GM18873 (cell line): Measurements from ENCODE around the gene BNIP5.

Experiments used
- ATAC-seq: cut with Tn5 transposase; IDR thresholded peaks from one replicate; pipeline ENCODE4 v1.9.1; 2021; ENCODE audit warnings: mild to moderate bottlenecking, moderate library complexity, moderate number of reproducible peaks; ENCODE audit not compliant: unreplicated experiment, low FRiP score

The BNIP5 gene

DNA sequence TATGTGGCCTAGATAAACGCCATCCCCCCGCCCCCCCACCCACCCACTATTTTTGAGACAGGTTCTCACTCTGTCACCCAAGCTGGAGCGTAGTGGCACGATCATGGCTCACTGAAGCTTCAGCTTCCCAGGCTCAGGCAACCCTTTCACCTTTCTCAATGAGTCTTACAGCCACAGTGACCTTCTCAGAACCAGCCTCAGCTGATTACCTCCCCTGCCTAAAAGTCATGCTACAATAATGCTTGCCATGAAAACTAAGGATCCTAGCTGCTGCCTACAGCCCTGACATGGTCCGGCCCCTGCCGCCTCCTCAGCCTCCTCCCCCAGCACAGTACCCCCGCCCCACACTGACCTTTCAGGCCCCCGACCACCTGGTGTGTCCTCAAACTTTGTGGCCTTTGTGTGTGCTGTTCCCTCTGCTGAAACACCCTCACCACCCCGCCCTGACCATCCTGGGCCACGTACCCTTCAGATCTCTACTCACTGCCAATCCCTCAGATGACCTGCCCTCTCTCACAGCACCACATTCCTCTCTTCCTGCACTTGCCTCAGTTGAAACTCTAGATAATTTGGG, 35.5 kb downstream of the BNIP5 start:
- ATAC-seq = no peak

DNA sequence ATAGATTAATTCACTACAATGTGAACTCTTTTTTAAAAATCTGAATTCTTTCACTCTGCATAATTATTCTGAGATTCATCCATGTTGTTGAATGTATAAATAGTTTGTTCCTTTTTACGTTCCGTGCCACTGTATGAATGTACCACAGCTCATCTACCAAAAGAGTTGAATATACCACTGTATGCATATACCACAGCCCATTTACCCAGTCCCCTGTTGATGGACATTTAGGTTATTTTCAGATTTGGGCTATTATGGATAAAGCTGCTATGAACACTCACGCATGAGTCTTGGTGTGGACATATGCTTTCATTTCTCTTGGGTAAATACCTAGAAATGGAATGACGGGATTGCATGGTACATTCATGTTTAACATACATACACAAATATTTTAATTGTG, 38.7 kb downstream of the BNIP5 start:
- ATAC-seq = no peak

- no peak for ATAC-seq
Measured at GRCh38 chr6:36297511-36297910, 39.2 kb downstream of the BNIP5 start.

DNA sequence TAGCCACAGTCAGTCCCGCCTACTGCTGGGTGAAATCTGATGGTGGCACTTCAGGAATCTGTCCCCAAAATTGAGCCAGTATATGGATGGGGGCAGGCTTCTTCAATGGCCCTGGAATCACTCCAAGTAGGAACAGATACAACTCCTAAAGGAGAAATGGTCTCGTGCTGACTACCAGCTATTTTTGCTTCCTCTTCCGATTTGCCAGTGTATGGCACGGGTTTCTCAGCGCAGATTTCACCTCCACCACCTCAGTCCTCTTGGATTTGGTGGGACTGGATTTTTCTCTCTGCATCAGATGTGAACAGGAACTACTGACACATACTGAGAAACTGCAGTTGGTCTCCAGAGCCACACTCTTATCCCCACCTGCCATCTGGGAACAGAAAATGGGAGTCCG, 39.6 kb downstream of the BNIP5 start:
- no peak for ATAC-seq

DNA sequence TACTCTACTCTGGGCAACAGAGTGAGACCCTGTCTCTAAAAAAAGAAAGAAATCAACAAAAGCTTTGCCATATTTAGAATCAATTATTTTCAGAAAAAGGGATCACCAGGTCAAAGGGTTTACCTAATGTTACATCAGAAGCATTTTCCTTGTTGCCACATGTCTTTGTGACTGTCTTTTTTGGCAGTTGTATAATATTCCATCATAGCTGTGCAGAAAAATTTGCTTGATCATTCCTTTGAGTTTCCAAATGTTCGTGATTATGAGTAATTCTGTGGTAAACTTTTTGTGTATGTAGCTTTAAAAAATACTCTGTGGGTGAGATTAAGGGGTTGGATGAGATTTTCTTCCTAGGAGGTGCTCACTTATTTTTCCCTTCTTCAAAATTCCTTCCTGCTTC, 40.4 kb downstream of the BNIP5 start:
- no peak for ATAC-seq

- no peak for ATAC-seq
Measured at GRCh38 chr6:36292170-36292569, 44.5 kb downstream of the BNIP5 start.

GRCh38 chr6:36290668-36291620, 45.7 kb downstream of the BNIP5 start:
- no peak for ATAC-seq

GRCh38 chr6:36289281-36289878, 47.3 kb downstream of the BNIP5 start:
- no peak for ATAC-seq

DNA sequence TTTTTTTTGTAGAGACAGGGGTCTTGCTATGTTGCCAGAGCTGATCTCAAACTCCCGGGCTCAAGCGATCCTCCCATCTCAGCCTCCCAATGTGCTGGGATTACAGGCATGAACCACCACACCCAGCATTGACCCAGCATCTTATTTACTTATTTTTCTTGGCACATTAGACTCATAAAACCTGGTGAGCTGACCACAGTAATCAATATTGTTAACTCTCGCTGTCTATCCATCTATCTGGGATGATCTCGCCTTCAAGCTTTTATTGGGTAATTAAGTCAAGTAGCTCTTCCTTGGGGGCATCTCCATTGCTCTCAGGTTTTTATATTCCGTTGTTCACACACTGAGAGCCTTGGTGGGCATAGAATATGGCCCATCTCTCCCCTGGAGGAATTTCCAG, 49.8 kb downstream of the BNIP5 start:
- ATAC-seq = no peak

- ATAC-seq = no peak
Measured at GRCh38 chr6:36285797-36286196, 50.9 kb downstream of the BNIP5 start.

GRCh38 chr6:36285187-36285671, 51.5 kb downstream of the BNIP5 start:
- ATAC-seq = no peak

- ATAC-seq = no peak
Measured at GRCh38 chr6:36284359-36284758, 52.3 kb downstream of the BNIP5 start.

DNA sequence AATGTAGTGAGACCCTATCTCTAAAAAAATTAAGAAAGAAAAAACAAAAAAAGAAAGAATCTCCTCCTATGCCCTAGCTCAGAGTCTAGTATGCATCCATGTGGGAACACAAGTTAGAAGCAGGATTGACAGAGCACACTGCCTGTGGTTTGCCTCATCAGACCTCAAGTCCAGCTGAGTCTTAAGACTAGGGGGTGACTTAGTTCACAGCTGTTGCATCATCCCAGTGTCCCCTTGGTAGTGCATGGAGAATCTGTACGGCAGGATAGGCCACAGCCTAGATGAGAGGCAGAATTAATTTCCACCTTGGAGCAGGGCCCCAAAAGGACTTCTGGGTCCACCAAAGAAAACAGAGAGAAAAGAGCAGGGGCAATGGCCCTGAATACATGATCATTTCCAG, 53.1 kb downstream of the BNIP5 start:
- no peak for ATAC-seq

DNA sequence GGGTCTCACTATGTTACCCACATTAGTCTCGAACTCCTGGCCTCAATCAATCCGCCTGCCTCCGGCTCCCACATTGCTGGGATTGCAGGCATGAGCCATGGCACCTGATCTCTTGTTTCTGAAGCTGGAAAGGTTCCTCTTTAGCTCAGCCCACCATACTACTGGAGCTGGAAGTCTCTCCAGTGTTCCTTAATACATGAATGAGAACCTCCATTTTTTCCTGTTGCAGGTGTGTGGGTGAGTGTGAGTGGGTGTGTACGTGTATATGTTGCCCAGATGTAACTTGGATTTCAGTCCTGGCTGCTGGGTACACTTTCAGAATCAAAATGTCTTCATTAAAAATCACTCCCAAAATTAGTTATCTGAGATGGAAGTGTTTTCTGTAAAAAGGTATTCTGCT, 55.7 kb downstream of the BNIP5 start:
- ATAC-seq = no peak

GRCh38 chr6:36280467-36280866, 56.2 kb downstream of the BNIP5 start:
- no peak for ATAC-seq

GRCh38 chr6:36277946-36278470, 58.7 kb downstream of the BNIP5 start:
- no peak for ATAC-seq

DNA sequence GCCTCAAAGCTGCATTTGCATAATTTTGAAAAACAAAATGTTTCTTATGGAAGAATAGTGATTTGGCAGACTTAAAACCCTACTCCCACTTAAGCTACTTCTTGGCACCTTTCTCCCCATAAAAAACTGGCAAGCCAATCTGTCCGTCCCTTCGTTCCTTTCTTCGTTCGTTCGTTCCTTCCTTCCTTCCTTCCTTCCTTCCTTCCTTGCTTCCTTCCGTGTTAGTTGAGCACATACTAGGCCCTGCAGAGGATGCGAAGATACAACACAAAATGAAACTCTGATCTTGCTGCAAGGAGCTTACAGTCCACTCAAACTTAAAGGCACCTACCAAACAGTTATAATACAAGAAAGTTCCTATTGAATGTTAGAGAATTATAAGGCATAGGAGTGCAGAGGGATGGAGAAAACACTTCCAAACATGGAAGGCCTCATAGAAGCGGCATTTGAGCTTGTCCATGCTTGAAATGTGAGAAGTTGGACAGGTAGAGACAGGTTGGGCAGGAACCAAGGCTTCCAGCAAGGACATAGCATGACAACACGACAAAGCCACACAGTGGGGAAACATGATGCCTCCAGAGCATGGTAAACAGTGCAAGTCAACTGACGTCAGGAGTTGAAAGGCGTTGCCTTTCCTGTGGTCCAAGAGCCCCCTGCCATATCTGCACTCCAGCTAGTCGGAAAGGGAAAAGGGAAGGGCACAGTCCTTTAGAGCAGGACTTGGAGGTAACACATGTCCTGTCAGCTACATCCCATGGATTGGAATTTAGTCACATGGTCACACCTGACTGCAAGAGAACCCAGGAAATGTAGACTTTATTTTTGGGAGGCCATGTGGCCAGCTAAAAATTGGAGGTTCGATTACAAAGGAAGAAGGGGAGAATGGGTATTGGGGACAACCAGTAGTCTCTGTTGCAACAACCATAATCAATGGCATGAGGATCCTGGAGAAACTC, 59.8 kb downstream of the BNIP5 start:
- ATAC-seq = no peak

DNA sequence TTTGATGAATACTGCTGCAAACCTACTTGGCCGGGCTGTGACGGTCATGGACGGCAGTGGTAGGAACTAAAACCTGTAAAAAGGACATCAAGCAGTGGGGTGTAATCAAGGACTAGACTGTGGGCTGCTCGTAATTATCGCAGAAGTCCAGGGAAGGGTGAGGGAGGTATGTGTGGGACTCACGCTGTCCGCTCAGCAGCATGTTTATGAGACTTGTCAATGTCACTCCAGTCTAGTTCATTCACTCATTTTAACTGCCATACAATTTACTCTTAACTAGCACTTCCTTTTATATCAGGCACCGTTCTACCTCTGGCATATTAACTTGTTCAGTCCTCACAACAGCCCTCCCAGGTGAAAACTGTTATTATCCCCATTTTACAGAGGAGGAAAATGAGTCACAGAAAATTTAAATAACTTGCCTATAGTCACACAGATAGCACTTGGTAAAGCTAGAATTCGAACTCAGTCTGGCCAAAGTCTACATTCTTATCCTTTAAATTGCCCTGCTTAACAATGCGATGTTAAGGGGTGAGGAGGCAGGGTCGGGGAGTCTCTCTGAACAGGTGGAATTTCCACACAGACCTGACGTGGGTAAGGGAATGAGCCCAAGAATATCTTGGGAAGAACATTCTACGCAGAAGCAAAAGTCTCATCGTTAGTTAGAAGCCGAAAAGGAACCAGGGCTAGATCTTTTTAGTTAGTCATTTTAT, 62.7 kb downstream of the BNIP5 start:
- no peak for ATAC-seq

GRCh38 chr6:36273067-36273466, 63.6 kb downstream of the BNIP5 start:
- no peak for ATAC-seq
